Peyer's patch (tissue), 4 donors: ENCODE results near the gene TRPC6.

ENCODE experiments used
- POLR2A ChIP-seq, 2 donors: fragments of 450-650 bp; IDR thresholded peaks; one replicate each; pipeline ENCODE4 v1.5.1; 2017; ENCODE audit warnings: antibody characterized with exemption in 2 of 2, mild to moderate bottlenecking in 2 of 2, moderate library complexity in 2 of 2
- TF ChIP-seq, protein P1 (sequence below), 6 experiments: fragments of 450-650 bp in 4 of 6; fragments of 200-600 bp in 2 of 6; sonication (generic) in 1 of 6; IDR thresholded peaks; one replicate each; pipeline ENCODE4 v1.5.1; 2017 to 2019; ENCODE audit warnings: antibody characterized with exemption in 6 of 6, mild to moderate bottlenecking in 3 of 6, moderate library complexity in 1 of 6

- no peak for TF ChIP-seq POLR2A (IDR thresholded peaks at IDR 0.05)
- TF ChIP-seq, protein P1, sequence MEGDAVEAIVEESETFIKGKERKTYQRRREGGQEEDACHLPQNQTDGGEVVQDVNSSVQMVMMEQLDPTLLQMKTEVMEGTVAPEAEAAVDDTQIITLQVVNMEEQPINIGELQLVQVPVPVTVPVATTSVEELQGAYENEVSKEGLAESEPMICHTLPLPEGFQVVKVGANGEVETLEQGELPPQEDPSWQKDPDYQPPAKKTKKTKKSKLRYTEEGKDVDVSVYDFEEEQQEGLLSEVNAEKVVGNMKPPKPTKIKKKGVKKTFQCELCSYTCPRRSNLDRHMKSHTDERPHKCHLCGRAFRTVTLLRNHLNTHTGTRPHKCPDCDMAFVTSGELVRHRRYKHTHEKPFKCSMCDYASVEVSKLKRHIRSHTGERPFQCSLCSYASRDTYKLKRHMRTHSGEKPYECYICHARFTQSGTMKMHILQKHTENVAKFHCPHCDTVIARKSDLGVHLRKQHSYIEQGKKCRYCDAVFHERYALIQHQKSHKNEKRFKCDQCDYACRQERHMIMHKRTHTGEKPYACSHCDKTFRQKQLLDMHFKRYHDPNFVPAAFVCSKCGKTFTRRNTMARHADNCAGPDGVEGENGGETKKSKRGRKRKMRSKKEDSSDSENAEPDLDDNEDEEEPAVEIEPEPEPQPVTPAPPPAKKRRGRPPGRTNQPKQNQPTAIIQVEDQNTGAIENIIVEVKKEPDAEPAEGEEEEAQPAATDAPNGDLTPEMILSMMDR (IDR thresholded peaks at IDR 0.05): no peak
Measured at GRCh38 chr11:101612481-101612880, 28.7 kb upstream of the TRPC6 start.
